Astrocyte (in vitro differentiated cells and primary cell): ENCODE measurements around the gene MAP7D3.

Source experiments
- CTCF ChIP-seq: IDR thresholded peaks from 2 replicates; pipeline ENCODE4 v1.5.1; 2011; ENCODE audit warnings: low read depth, mild to moderate bottlenecking, inconsistent platforms, low read length, moderate library complexity; ENCODE audit not compliant: insufficient read depth
- EZH2 ChIP-seq: IDR thresholded peaks from 2 replicates; pipeline ENCODE4 v1.6.1; 2012; ENCODE audit warnings: mild to moderate bottlenecking, low read length, inconsistent platforms; ENCODE audit not compliant: insufficient read depth

DNA sequence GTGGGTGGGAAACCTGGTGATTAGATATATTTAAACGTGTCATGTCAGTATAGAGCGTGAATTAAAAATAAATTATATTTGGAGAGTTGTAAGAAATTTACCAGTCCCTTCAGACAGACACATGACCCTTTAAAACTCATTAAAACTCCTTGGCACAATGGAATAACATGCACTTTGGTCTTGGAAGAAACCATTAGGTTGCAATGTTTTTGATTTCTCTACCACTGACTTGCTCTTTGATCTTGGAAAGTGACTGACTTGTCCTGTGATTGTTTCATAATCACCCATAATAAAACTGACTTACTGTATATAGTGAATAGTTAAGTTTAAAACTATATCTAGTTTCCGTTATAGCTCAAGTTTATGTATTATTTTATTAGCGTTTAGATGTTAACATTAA lies 68.0 kb downstream of the MAP7D3 start:
- TF ChIP-seq CTCF, result no peak
- TF ChIP-seq EZH2, result no peak
